SK-N-SH treated with all-trans-retinoic acid at 6 μM for 48 hours (cell line): ENCODE data around the gene ZFP62.

ENCODE experiments used
- ATAC-seq: fragments of 200-7000 bp; cut with Tn5 transposase; 3 replicates; pipeline ENCODE4 v1.9.1; 2020; ENCODE audit warnings: mild to moderate bottlenecking, moderate library complexity
- BACH2 ChIP-seq: fragments of 250-450 bp; sonication (Bioruptor Pico); IDR thresholded peaks from 2 replicates; pipeline ENCODE4 v1.9.0; 2021; ENCODE audit warnings: mild to moderate bottlenecking, borderline replicate concordance
- CREB5 ChIP-seq: fragments of 250-450 bp; sonication (Bioruptor Pico); IDR thresholded peaks from 2 replicates; pipeline ENCODE4 v1.5.1; 2020; ENCODE audit warnings: low read depth, mild to moderate bottlenecking, moderate library complexity
- CSDC2 ChIP-seq: fragments of 250-450 bp; sonication (Bioruptor Pico); IDR thresholded peaks from 2 replicates; pipeline ENCODE4 v1.5.0; 2020; ENCODE audit warnings: mild to moderate bottlenecking, moderate library complexity
- CSRNP3 ChIP-seq: fragments of 250-450 bp; sonication (Bioruptor Pico); IDR thresholded peaks from 2 replicates; pipeline ENCODE4 v1.5.1; 2021; ENCODE audit warnings: mild to moderate bottlenecking, moderate library complexity
- ESRRG ChIP-seq: fragments of 250-450 bp; sonication (Bioruptor Pico); IDR thresholded peaks from 2 replicates; pipeline ENCODE4 v1.6.1; 2021; ENCODE audit warnings: mild to moderate bottlenecking
- GLIS3 ChIP-seq: fragments of 250-450 bp; sonication (Bioruptor Pico); IDR thresholded peaks from 2 replicates; pipeline ENCODE4 v1.5.0; 2020; ENCODE audit warnings: mild to moderate bottlenecking, moderate library complexity
- ISL1 ChIP-seq: fragments of 250-450 bp; sonication (Bioruptor Pico); IDR thresholded peaks from 2 replicates; pipeline ENCODE4 v2.1.2; 2022; ENCODE audit warnings: mild to moderate bottlenecking, moderate library complexity
- OSR1 ChIP-seq: fragments of 250-450 bp; sonication (Bioruptor Pico); IDR thresholded peaks from 2 replicates; pipeline ENCODE4 v1.8.0; 2022; ENCODE audit warnings: moderate library complexity, mild to moderate bottlenecking, inconsistent platforms
- PATZ1 ChIP-seq: fragments of 250-450 bp; sonication (Bioruptor Pico); IDR thresholded peaks from 2 replicates; pipeline ENCODE4 v1.8.0; 2020; ENCODE audit warnings: mild to moderate bottlenecking, moderate library complexity, borderline replicate concordance
- POU6F1 ChIP-seq: fragments of 250-450 bp; sonication (Bioruptor Pico); IDR thresholded peaks from 2 replicates; pipeline ENCODE4 v1.8.0; 2021; ENCODE audit warnings: low read depth, mild to moderate bottlenecking, moderate library complexity, borderline replicate concordance
- PPARA ChIP-seq: fragments of 250-450 bp; sonication (Bioruptor Pico); IDR thresholded peaks from 2 replicates; pipeline ENCODE4 v1.5.0; 2020; ENCODE audit warnings: mild to moderate bottlenecking, borderline replicate concordance
- SNAI2 ChIP-seq: fragments of 250-450 bp; sonication (Bioruptor Pico); IDR thresholded peaks from 2 replicates; pipeline ENCODE4 v1.5.0; 2020; ENCODE audit warnings: mild to moderate bottlenecking, moderate library complexity
- TOX ChIP-seq: fragments of 250-450 bp; sonication (Bioruptor Pico); IDR thresholded peaks from 2 replicates; pipeline ENCODE4 v1.8.0; 2021; ENCODE audit warnings: mild to moderate bottlenecking, moderate library complexity, borderline replicate concordance
- TSHZ2 ChIP-seq: fragments of 250-450 bp; sonication (Bioruptor Pico); IDR thresholded peaks from 2 replicates; pipeline ENCODE4 v1.5.0; 2020; ENCODE audit warnings: mild to moderate bottlenecking, moderate library complexity
- ZC3H10 ChIP-seq: fragments of 250-450 bp; sonication (Bioruptor Pico); IDR thresholded peaks from 2 replicates; pipeline ENCODE4 v1.5.1; 2021; ENCODE audit warnings: mild to moderate bottlenecking, moderate library complexity
- ZFP3 ChIP-seq: fragments of 250-450 bp; sonication (Bioruptor Pico); IDR thresholded peaks from 2 replicates; pipeline ENCODE4 v1.5.0; 2020; ENCODE audit warnings: mild to moderate bottlenecking, moderate library complexity
- ZFP30 ChIP-seq: fragments of 450-650 bp; formaldehyde crosslinking; IDR thresholded peaks from 2 replicates; pipeline ENCODE4 v1.5.0; 2022; ENCODE audit warnings: mild to moderate bottlenecking, moderate library complexity
- ZNF565 ChIP-seq: fragments of 450-650 bp; formaldehyde crosslinking; conservative IDR thresholded peaks from 2 replicates; pipeline ENCODE4 v1.5.0; 2020; ENCODE audit warnings: low read depth, mild to moderate bottlenecking, moderate library complexity
- ZNF70 ChIP-seq: fragments of 450-650 bp; formaldehyde crosslinking; IDR thresholded peaks from 2 replicates; pipeline ENCODE4 v1.5.0; 2020; ENCODE audit warnings: mild to moderate bottlenecking, moderate library complexity
- ZNF8 ChIP-seq: fragments of 450-650 bp; formaldehyde crosslinking; IDR thresholded peaks from 2 replicates; pipeline ENCODE4 v1.5.0; 2020; ENCODE audit warnings: mild to moderate bottlenecking, moderate library complexity

Gene ZFP62

GRCh38 chr5:180824630-180825476 is 36.2 kb downstream of the ZFP62 start:
- no peak for ATAC-seq
- TF ChIP-seq POU6F1 (CRISPR knock-in tag) (no peak), TOX (no peak), ZNF8 (CRISPR knock-in tag) (no peak), ZC3H10 (CRISPR knock-in tag) (no peak), ZFP3 (CRISPR knock-in tag) (no peak), CSDC2 (CRISPR knock-in tag) (no peak), BACH2 (CRISPR knock-in tag) (no peak), SNAI2 (no peak), ESRRG (no peak), ZNF565 (no peak), CREB5 (CRISPR knock-in tag) (no peak), ZNF70 (CRISPR knock-in tag) (no peak), CSRNP3 (CRISPR knock-in tag) (no peak), OSR1 (CRISPR knock-in tag) (no peak), ISL1 (CRISPR knock-in tag) (no peak), PPARA (CRISPR knock-in tag) (no peak), PATZ1 (no peak), TSHZ2 (no peak), ZFP30 (CRISPR knock-in tag) (no peak)
- TF ChIP-seq, all 23 proteins: peak for 0

- no peak for TF ChIP-seq BACH2 (CRISPR knock-in tag)
- no peak for ATAC-seq
These were observed 37.0 kb downstream of the ZFP62 start for GRCh38 chr5:180823940-180824629.

- no peak for TF ChIP-seq TOX
- no peak for TF ChIP-seq GLIS3 (CRISPR knock-in tag)
- TF ChIP-seq ZNF565: no peak
- no peak for ATAC-seq
These were observed 37.7 kb downstream of the ZFP62 start for GRCh38 chr5:180823346-180823745.
